NT2/D1 (cell line): ENCODE data around the gene MYO5B.

ENCODE experiments used
- SUZ12 ChIP-seq: IDR thresholded peaks from 2 replicates; pipeline ENCODE4 v1.6.1; 2011; ENCODE audit not compliant: insufficient read length, insufficient read depth; ENCODE audit errors: extremely low read depth
- YY1 ChIP-seq: IDR thresholded peaks from 2 replicates; pipeline ENCODE4 v1.6.1; 2011; ENCODE audit not compliant: insufficient read length, insufficient read depth

- TF ChIP-seq SUZ12 (no peak), YY1 (no peak)
Measured at GRCh38 chr18:49926106-49926745, 268.7 kb downstream of the MYO5B start.
